Measurements from ENCODE around the gene CALHM6.
"Not testable (repeated sequence)": the region's sequence is repeated elsewhere in the genome, so short reads cannot be mapped to it uniquely, and the experiment has no call there.

The CALHM6 gene

GRCh38 chr6:116476002-116476678, 15.0 kb downstream of the CALHM6 start:
- DNase-seq (ENCODE audit: low read depth): no peak

GRCh38 chr6:116482780-116483179, 21.6 kb downstream of the CALHM6 start:
- DNase-seq (ENCODE audit: low read depth): no peak

GRCh38 chr6:116483616-116484015, 22.4 kb downstream of the CALHM6 start:
- DNase-seq (ENCODE audit: low read depth): no peak

- DNase-seq (ENCODE audit: low read depth): no peak
Measured at GRCh38 chr6:116485559-116486184, 24.5 kb downstream of the CALHM6 start.

- DNase-seq (ENCODE audit: low read depth): no peak
Measured at GRCh38 chr6:116491610-116492330, 30.6 kb downstream of the CALHM6 start.

- no peak for DNase-seq (ENCODE audit: low read depth)
Measured at GRCh38 chr6:116492331-116493067, 31.3 kb downstream of the CALHM6 start.

- not testable (repeated sequence) for DNase-seq (ENCODE audit: low read depth)
Measured at GRCh38 chr6:116495161-116495560, 34.0 kb downstream of the CALHM6 start.

GRCh38 chr6:116497113-116497676, 36.0 kb downstream of the CALHM6 start:
- DNase-seq (ENCODE audit: low read depth): no peak

- no peak for DNase-seq (ENCODE audit: low read depth)
Measured at GRCh38 chr6:116500969-116501433, 39.8 kb downstream of the CALHM6 start.

- no peak for DNase-seq (ENCODE audit: low read depth)
Measured at GRCh38 chr6:116507324-116507723, 46.1 kb downstream of the CALHM6 start.

GRCh38 chr6:116508527-116508926, 47.4 kb downstream of the CALHM6 start:
- no peak for DNase-seq (ENCODE audit: low read depth)

GRCh38 chr6:116511424-116512110, 50.4 kb downstream of the CALHM6 start, which contains the start of gene CALHM5:
Gene CALHM5 (plus strand): TSS chr6:116511639. CDS start chr6:116511697, 58 bp downstream.
- no peak for DNase-seq (ENCODE audit: low read depth)

GRCh38 chr6:116512111-116512559, 51.0 kb downstream of the CALHM6 start:
- DNase-seq (ENCODE audit: low read depth): no peak

GRCh38 chr6:116512734-116513133, 51.6 kb downstream of the CALHM6 start:
- DNase-seq (ENCODE audit: low read depth): no peak
